OCI-LY3 (cell line): ENCODE data around the gene ALOX5.

ENCODE experiments used
- EZH2phosphoT487 ChIP-seq: fragments of 200-600 bp; shearing (Covaris generic); IDR thresholded peaks from 2 replicates; pipeline ENCODE4 v1.6.1; 2018; ENCODE audit warnings: antibody characterized with exemption, mixed run types, low read depth
- TF ChIP-seq, protein P1 (sequence below): fragments of 200-600, 300-600 bp; sonication (generic); IDR thresholded peaks from 2 replicates; pipeline ENCODE4 v1.5.1; 2014; ENCODE audit warnings: antibody characterized with exemption, low read length, low read depth

DNA sequence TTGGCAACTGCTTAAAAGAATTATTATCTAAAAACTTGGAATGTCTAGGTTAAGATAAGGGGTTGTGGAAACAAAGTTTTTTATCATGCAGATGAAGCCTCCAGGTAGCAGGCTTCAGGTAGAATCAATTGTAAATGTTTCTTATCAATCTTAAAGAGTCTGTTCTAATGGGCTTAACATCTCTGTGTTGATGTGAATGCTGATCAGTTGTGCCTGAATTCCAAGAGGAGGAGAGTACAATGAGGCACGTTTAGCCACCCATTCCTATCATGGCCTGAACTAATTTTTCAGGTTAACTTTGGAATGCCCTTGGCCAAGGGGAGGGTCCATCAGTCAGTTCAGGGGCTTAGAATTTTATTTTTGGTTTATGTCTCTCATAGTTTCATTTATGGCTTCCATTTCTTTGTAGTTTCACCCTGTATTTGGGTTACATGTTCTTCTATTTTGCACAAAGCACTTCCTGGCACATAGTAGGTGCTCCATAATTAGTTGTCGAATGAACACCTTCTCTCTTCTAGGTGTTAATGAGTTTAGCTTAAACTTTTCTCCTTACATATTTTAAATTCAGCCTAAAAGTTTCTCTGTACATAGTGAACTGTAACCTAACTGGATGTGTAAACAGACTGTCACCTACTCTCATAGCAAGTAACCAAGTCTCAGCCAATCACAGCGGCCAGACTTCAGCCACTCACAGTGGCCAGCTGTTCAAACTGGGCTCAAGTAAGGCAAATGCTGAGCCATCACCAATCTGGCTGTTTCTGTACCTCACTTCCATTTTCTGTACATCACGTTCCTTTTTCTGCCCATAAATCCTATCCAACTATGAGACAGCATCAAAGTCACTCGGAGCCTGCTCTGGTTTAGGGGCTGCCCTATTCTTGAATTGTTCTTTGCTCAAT lies 34.7 kb downstream of the ALOX5 start:
- TF ChIP-seq, protein P1, sequence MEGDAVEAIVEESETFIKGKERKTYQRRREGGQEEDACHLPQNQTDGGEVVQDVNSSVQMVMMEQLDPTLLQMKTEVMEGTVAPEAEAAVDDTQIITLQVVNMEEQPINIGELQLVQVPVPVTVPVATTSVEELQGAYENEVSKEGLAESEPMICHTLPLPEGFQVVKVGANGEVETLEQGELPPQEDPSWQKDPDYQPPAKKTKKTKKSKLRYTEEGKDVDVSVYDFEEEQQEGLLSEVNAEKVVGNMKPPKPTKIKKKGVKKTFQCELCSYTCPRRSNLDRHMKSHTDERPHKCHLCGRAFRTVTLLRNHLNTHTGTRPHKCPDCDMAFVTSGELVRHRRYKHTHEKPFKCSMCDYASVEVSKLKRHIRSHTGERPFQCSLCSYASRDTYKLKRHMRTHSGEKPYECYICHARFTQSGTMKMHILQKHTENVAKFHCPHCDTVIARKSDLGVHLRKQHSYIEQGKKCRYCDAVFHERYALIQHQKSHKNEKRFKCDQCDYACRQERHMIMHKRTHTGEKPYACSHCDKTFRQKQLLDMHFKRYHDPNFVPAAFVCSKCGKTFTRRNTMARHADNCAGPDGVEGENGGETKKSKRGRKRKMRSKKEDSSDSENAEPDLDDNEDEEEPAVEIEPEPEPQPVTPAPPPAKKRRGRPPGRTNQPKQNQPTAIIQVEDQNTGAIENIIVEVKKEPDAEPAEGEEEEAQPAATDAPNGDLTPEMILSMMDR = no peak
- no peak for TF ChIP-seq EZH2phosphoT487
